C4-2B (cell line): ENCODE results near the gene MINDY2.

Source experiments
- CTCF ChIP-seq: fragments of 450-650 bp; conservative IDR thresholded peaks from 2 replicates; pipeline ENCODE4 v1.5.1; 2017; ENCODE audit warnings: mild to moderate bottlenecking
- ZFX ChIP-seq: fragments of 450-650 bp; IDR thresholded peaks from 2 replicates; pipeline ENCODE4 v1.6.1; 2017

DNA sequence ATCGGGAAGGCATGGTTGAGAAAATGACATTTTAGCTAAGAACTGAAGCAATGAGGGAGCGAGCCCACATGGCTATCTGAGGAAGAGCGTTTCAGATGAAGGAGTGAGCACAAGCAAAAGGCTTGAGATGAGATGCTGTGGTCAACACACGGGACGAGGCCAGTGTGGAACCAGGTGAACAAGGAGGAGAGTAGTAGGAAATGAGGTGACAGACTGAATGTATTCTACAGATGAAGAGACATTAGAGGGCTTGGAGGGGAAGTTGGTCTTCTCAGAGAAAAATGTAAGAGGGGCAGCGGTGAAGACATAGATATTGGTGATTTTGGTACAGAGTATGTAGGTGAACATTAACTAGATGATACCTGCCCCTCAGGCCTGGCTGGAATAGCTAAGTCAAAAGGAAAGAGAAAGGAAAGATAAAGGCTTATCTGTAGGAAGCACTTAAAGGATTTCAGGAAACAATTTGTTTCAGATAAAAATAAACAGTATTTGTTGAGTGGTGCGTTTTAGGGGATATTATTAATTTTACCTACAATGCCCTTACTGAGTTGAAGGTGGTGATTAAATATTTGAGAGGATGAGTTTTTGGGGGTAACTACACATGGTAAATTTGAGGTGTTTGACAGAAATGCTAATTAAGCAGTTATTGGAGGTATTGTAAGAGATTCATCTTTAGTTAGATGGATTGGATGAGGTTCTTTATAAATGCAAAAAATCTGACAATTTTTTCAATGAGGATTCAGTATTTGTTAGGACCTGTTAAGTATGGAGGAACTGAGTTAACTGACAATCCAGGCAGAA is 105.4 kb downstream of the MINDY2 start:
- no peak for TF ChIP-seq CTCF
- TF ChIP-seq ZFX = no peak
